Measurements from ENCODE around the gene AOAH. TPM values are rescaled to one million over a fixed set of nuclear protein-coding genes. Genes with fewer than 3 reads are reported as not detected.

Gene AOAH
- total and polyA plus RNA-seq, 2 donors from 2014 or later, result 2.7 to 24.7 TPM

GRCh38 chr7:36514289-36515243, 209.7 kb downstream of the AOAH start:
- H3K36me3 ChIP-seq (ENCODE audit: control insufficient read depth in 2 of 3, insufficient read depth in 3 of 3, low read length in 3 of 3), result no peaks in the 10 kb centered on the region
- intact Hi-C loops (cut with DNase I), result no loop called here
- no peaks in the 10 kb centered on the region for H3K27me3 ChIP-seq (ENCODE audit: control insufficient read depth, insufficient read depth, low read length)
- no peak overlapping the region for H3K9ac ChIP-seq (ENCODE audit: low read length in 3 of 3)
- H3K4me1 ChIP-seq (ENCODE audit: control insufficient read depth in 2 of 3, insufficient read depth in 2 of 3, low read depth in 1 of 3, low read length in 3 of 3), result no peaks in the 10 kb centered on the region
- FAIRE-seq, result no peak
- no peak for DNase-seq
- H3K4me3 ChIP-seq (ENCODE audit: low read length in 3 of 3), result no peak overlapping the region
- no peak for TF ChIP-seq CTCF (IDR thresholded peaks at IDR 0.05; ENCODE audit: borderline replicate concordance, extremely low read depth, insufficient read depth)
- H3K9me3 ChIP-seq (ENCODE audit: control insufficient read depth in 2 of 3, insufficient read depth in 1 of 3, low read length in 3 of 3), result no peaks in the 10 kb centered on the region
- H3K27ac ChIP-seq (ENCODE audit: low read depth in 2 of 2, low read length in 2 of 2), result no peak overlapping the region

GRCh38 chr7:36513393-36513792, 210.9 kb downstream of the AOAH start:
- intact Hi-C loops (cut with DNase I), result no loop called here
- Histone ChIP-seq H3K9me3 (ENCODE audit: control insufficient read depth in 2 of 3, insufficient read depth in 1 of 3, low read length in 3 of 3) (no peaks in the 10 kb centered on the region), H3K27me3 (ENCODE audit: control insufficient read depth, insufficient read depth, low read length) (no peaks in the 10 kb centered on the region), H3K4me1 (ENCODE audit: control insufficient read depth in 2 of 3, insufficient read depth in 2 of 3, low read depth in 1 of 3, low read length in 3 of 3) (no peaks in the 10 kb centered on the region), H3K9ac (ENCODE audit: low read length in 3 of 3) (no peak overlapping the region), H3K27ac (ENCODE audit: low read depth in 2 of 2, low read length in 2 of 2) (no peak overlapping the region), H3K4me3 (ENCODE audit: low read length in 3 of 3) (no peak overlapping the region), H3K36me3 (ENCODE audit: control insufficient read depth in 2 of 3, insufficient read depth in 3 of 3, low read length in 3 of 3) (no peaks in the 10 kb centered on the region)
- FAIRE-seq (no peak), DNase-seq (peak in 1 of 5 donors; percentile 63)
- TF ChIP-seq CTCF (IDR thresholded peaks at IDR 0.05; ENCODE audit: borderline replicate concordance, extremely low read depth, insufficient read depth), result no peak

GRCh38 chr7:36512616-36513015, 211.7 kb downstream of the AOAH start:
- FAIRE-seq (no peak), DNase-seq (peak in 1 of 5 donors; percentile 28)
- Histone ChIP-seq H3K9ac (ENCODE audit: low read length in 3 of 3) (no peak overlapping the region), H3K4me3 (ENCODE audit: low read length in 3 of 3) (no peak overlapping the region), H3K4me1 (ENCODE audit: control insufficient read depth in 2 of 3, insufficient read depth in 2 of 3, low read depth in 1 of 3, low read length in 3 of 3) (no peaks in the 10 kb centered on the region), H3K9me3 (ENCODE audit: control insufficient read depth in 2 of 3, insufficient read depth in 1 of 3, low read length in 3 of 3) (no peaks in the 10 kb centered on the region), H3K27me3 (ENCODE audit: control insufficient read depth, insufficient read depth, low read length) (no peaks in the 10 kb centered on the region), H3K36me3 (ENCODE audit: control insufficient read depth in 2 of 3, insufficient read depth in 3 of 3, low read length in 3 of 3) (no peaks in the 10 kb centered on the region), H3K27ac (ENCODE audit: low read depth in 2 of 2, low read length in 2 of 2) (no peak overlapping the region)
- no peak for TF ChIP-seq CTCF (IDR thresholded peaks at IDR 0.05; ENCODE audit: borderline replicate concordance, extremely low read depth, insufficient read depth)
- intact Hi-C loops (cut with DNase I), result no loop called here

Data from kidney (tissue), 14 donors.